ENCODE results near the gene CYP11A1.

Gene CYP11A1
- total RNA-seq, result 0.07 to 0.24 reads per million in 2 donors

DNA sequence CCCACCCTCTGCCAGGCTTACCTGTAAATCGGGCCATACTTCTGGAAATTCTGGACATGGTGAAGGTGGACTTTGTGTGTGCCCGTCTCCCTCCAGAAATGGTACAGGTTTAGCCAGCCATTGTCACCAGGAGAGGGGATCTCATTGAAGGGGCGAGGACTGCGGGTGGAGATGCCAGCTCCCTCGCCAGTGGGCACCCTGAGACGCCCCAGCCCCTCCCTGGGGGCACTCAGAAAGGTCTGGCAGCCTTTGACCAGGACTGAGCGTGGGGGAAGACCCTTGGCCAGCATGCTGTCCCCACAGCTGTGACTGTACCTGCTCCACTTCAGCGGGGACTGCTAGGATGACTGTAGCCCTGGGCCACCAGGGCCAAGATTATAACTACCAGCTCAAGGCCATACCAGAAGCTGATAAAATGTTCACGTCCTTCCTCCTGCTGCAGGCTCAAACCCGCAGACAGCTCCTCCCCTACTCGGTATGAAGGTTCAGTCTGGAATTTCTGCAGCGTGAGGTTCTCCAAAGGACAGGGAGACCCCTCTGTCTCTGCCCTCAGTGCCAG, at the start of gene CYP11A1:
Gene CYP11A1, minus strand, starts transcription at position 351 of the 559 bp plus-strand sequence. Its CDS starts 61 bp downstream, at position 290.
- no peak for DNase-seq

DNA sequence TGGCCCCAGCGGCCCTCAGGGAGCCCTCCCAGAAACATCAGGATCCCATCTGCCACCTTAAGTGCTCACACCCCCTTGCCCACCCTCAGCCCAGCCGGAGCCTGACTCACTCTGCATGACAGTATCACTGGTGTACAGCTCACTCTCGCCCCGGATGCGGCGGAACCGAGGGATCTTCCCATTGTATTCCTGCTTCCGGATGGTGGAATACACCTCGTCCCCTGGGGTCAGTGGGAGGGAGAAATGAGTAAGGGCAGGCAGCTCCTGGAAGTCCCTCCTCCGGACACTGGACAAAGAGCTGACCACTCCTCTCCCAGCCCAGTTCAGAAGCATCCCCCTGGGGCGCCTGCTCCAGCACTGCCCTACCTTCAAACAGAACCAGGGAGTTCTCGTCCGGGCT, 49.8 kb upstream of the CYP11A1 start:
- DNase-seq, result no peak

DNA sequence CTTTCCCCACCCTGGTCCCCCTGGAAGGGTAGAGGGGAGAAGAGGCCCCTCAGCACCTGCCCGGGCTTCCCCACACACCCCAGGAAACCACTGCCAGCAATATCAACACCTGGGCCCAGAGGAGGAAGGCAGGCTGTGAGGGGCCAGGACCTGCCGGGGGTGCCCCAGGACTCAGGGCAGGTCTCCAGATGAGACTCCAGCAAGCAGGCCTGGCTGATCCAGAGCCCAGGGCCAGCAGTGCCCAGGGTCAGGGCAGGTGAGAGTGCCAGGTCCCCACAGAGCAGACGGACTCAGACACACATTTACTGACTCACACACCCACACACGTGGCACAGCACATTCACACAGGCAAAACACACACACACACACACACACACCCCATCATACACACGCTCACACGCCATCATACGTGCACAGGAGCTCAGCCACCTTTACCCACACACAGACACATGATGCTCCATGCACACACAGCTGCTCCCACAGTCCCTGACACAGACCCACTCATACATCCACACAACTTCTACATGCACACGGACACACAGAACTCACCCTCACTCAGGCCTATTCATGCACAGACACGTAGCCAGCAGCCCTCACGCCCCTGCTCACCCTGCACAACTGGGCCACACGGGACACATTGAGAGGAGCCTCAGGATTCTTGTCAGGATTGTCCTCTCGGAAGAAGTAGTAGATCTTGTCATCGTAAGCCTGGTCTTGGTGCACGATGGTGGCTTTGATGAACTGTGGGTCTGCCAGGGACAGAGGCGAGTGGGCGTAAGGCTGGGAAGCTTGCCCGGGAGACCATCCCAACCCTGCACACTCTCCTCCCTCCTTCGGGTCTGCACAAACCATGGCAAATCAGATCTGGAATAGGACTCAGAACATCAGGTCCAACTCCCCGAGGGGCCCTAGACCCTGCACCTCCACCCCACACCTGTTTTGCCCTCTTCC, 48.8 kb upstream of the CYP11A1 start:
- DNase-seq, result no peak

DNA sequence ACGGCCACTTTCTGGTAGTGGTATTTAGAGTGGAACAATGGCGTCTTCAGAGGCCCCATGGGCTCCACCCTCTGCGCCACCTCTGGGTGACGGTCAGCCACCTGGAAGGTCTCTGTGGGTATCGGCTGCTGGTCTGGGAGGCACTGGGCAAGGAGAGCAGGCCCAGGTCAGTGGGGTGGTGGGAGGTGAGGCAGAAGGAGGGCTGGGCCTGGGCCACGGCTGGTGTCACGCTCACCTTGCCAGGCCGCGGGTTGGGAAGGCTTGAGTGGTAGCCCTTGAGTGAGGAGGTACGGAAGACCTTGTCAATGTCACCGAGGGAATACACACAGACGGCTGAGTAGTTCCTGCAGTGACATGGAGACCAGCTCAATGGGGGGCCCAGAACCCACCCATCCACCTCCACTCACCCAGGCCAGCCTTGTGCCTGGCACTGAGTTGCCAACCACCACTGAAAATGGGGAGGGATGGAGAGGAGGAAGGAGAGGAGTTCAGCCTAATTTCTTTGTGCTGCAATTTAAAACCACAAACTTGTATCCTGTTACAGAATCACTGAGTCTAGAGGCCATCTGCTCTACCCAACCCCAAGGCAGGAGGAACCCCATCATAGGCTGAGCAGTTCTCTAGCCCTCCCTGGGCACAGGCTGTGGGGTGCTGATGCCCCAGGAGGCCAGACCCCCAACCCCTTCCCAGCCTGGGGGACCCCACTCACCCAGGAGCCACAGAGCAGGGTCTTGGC, 47.3 kb upstream of the CYP11A1 start:
- DNase-seq, result no peak

DNA sequence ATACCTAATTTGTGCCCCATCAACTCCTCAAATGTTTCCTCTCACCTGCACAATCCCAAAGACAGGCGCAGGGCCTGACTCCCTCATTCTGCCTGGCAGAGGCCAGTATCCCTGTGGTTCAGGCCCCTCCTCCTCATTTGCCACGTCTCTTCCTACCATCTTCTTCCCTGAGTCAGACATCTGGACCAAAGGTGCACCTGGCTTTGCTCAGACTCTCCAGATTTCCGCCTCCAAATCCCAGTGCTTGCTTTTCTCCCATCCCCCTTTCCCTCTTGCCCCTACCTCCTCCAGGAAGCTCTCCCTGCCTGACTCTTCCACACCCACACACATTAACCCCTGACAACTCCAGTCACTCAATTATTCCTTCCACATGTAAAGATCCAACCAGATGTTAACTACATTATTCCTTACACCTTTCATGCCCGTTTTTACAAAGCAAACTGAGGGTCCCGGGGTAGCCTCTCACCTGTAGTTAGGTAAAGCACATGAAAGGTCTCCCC, 46.7 kb upstream of the CYP11A1 start:
- DNase-seq, result no peak

GRCh38 chr15:74413350-74414080, 46.1 kb upstream of the CYP11A1 start:
- no peak for DNase-seq

GRCh38 chr15:74412159-74412558, 44.7 kb upstream of the CYP11A1 start:
- DNase-seq, result no peak

- DNase-seq, result no peak
These were observed 44.2 kb upstream of the CYP11A1 start for GRCh38 chr15:74411686-74412085.

DNA sequence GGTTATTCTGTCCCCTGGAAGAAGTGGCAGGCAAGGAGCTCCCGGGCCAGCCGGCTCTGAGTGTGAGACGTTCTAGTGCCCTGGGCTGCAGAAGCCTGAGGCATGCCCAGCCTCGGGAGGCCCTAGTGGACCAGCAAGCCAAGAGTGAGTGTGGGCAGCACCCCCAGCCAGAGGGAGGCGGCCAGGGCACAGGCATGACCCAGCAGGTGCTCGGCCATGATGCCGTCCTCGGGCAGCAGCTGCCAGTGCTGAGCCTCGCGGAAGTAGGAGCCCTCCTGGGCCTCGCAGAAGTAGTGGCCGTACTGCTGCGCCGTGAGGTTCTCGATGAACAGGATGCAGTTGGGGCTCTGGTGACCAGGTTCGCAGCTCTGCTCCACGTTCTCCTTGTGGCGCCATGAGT, 43.1 kb upstream of the CYP11A1 start:
- DNase-seq, result no peak

DNA sequence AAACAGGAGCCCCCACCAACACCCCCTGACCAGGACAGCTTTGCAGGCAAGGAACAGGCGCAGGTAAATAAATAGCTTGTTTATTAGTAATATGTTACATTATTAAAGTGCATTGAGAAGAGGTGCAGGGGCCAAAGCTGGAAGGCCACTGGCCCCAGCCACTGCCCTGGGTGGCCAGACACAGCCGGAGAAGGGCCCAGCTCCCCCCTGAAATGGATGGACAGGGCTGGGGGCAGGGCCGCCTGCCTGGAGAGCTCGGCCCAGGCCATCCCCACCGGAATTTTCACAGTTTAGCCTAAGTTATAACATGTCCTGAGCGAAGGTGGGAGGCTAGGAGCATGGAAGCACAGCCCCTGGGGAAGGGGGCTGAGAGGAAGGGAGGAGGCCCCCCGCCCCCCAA, 41.8 kb upstream of the CYP11A1 start:
- no peak for DNase-seq

GRCh38 chr15:74408815-74409214, 41.4 kb upstream of the CYP11A1 start:
- no peak for DNase-seq

GRCh38 chr15:74408385-74408784, 40.9 kb upstream of the CYP11A1 start:
- DNase-seq, result no peak

DNA sequence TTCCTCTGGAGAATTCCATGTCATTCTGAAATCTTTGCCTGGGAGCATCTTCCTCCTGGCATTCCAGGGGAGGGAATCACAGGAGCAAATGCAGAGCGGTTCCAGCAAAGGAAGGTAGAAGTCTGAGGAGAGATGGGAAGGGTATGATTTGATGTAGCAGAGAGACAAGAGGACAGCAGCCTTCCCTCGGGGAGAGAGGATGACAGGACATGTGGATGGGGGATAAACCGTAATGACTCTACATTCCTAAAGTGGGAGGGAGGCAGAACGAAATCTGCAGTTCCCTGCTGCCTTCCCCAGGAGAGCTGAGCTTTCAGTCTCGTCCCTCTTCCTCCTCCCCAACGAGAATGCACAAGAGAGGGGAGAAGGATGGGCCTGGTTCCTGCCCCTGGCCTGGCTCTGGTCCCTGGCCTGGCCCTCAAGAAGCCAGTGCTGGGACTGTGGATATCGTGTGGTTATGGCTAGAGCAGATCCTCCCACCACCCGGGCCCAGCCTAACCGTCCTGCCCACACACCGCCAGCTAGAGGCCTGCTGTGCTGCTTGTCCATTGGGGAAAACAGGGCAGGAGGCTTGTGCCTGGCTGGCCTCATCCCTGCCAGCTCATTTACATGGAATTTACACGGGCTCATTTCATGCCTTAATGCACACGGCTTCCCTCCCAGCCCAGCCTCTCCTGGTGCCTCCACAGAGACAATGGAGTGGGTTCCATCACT, 39.7 kb upstream of the CYP11A1 start:
- DNase-seq, result no peak

- no peak for DNase-seq
These were observed 39.1 kb upstream of the CYP11A1 start for GRCh38 chr15:74406517-74406916.

GRCh38 chr15:74405823-74406222, 38.4 kb upstream of the CYP11A1 start:
- no peak for DNase-seq

- DNase-seq, result no peak
These were observed 36.6 kb upstream of the CYP11A1 start for GRCh38 chr15:74403991-74404563.

DNA sequence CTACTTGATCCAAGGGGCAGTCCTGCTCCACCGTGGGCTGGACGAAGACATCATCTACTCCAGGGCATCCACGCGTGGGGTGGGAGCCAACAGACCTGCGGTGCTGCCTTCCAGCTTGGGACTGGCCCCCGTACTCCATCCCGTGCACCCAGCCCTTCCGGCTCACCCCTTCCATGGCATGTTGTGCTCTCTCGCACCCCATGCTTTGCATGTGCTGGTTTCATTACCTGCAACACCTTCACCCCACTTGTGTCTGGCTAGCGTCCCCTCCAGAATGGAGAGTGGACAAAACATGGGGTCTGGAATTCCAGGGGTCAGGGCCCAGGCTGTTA, 36.1 kb upstream of the CYP11A1 start:
- no peak for DNase-seq

- no peak for DNase-seq
These were observed 35.6 kb upstream of the CYP11A1 start for GRCh38 chr15:74402873-74403587.

DNA sequence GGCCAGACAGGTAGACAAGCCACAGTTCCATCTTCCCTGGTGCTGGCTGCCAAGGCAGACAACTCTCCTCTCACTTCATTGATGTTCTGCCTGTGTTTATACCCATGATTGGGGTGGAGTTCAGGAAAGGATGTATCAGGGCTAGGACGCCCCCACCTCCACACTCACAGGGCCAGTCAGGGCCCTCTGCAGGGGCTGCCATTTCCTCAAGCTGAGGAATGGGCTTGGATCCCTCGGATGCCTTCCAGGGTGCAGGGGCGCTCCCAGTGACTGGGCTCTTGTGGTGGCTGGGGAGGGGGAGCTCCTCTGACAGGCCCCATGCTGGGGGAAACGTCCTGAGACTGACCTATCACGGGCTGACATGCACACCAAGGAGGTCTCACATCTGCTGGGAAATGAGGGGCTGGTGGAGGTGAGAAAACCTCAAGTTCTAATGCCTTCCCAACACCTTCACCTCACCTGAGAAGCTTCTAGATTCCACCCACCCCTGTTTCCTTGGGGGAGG, 34.9 kb upstream of the CYP11A1 start:
- DNase-seq, result no peak

DNA sequence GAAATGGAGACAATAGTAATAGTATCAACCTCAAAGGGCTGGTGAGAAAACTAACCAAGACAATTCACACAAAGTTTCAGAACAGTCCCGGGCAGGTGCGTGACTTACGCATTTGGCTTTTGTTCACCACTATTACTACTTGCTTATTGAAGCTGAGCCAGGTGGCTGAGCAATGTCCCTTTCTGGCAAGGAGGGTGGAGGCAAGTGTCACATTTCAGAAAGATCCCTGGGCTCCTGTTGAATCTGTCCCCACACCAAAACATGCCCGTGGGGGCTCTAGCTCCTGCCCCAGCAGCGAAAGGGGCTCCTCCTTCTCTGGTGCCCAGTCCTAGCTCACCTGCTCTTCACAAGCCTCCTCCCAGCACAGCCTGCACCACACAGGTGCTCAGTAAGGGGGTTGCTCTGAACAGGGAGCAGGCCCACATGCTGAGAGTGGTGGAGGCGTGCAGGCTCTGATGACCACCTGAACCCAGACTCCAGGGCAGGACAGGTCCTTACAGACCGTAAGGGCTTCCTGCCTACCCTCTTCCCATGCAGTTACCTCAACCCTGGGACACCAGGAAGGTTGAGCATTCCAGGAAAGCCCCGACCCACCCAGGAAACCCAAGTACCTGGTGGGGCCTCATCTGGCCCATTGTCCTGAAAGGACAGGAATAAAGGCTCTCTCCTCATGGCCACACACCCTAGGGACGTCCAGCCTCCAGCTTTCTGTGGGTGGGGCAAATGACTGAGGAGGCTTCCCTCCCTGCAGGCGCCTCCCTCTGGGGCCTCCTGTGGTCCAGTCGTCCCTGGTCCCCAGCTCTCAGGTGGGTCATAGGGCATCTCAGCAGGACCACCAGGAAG, 33.7 kb upstream of the CYP11A1 start:
- no peak for DNase-seq
